Lower lobe of right lung (tissue), 2 donors: ENCODE results near the gene GARRE1. TPM values are rescaled to one million over a fixed set of nuclear protein-coding genes. Genes with fewer than 3 reads are reported as not detected.

Experiments
- ATAC-seq, 2 donors: fragments of 200-7000 bp; cut with Tn5 transposase; one replicate each; pipeline ENCODE4 v1.9.1; 2020 to 2022; ENCODE audit warnings: mild to moderate bottlenecking in 2 of 2, moderate library complexity in 2 of 2
- DNase-seq: peaks from one replicate; pipeline ENCODE4 v3.0.0-alpha.2; 2020
- H3K27ac ChIP-seq: fragments of 200-600 bp; one replicate; pipeline ENCODE4 v1.8.0; 2022
- H3K27me3 ChIP-seq: fragments of 200-600 bp; one replicate; pipeline ENCODE4 v1.8.0; 2022; ENCODE audit warnings: low read depth
- H3K36me3 ChIP-seq: fragments of 200-600 bp; one replicate; pipeline ENCODE4 v1.8.0; 2022; ENCODE audit warnings: mild to moderate bottlenecking
- H3K4me1 ChIP-seq: fragments of 200-600 bp; one replicate; pipeline ENCODE4 v1.8.0; 2022
- H3K4me3 ChIP-seq: fragments of 200-600 bp; one replicate; pipeline ENCODE4 v1.8.0; 2022; ENCODE audit warnings: mild to moderate bottlenecking
- H3K9me3 ChIP-seq: fragments of 200-600 bp; one replicate; pipeline ENCODE4 v1.8.0; 2022
- CTCF ChIP-seq: fragments of 200-600 bp; IDR thresholded peaks from one replicate; pipeline ENCODE4 v1.8.0; 2022; ENCODE audit warnings: antibody characterized with exemption, mild to moderate bottlenecking
- intact Hi-C: fragments of 100-400 bp; cut with DNase I; formaldehyde crosslinking; loops from one replicate; pipeline ENCODE4 v1.11.0; 2022
- total RNA-seq: library from RNA; stranded (reverse); fragmentation: NEBNext Ultra II Directional; extraction: Animal tissue kit (Norgen Biotek cat#: 25700); gene quantifications from one replicate; pipeline ENCODE4 v1.2.1, GENCODE V29; 2021
- donor health status: DM: no; HTN: yes; CAD: no; lungs with severe emphysema.

GARRE1 gene
- total RNA-seq, 1 donor from 2014 or later = 31.2 TPM

GRCh38 chr19:34291235-34291634 lies 36.9 kb downstream of the GARRE1 start:
- no peaks in the 10 kb centered on the region for H3K27me3 ChIP-seq
- ATAC-seq = no peak
- intact Hi-C loops = no loop called here
- H3K9me3 ChIP-seq = no peaks in the 10 kb centered on the region
- H3K4me3 ChIP-seq = no peak overlapping the region
- no peaks in the 10 kb centered on the region for H3K36me3 ChIP-seq
- DNase-seq = no peak
- peaks cover 6% of the 10 kb centered on the region for H3K4me1 ChIP-seq
- H3K27ac ChIP-seq = no peak overlapping the region
- TF ChIP-seq CTCF = no peak

- Histone ChIP-seq H3K4me3 (no peak overlapping the region), H3K27me3 (no peaks in the 10 kb centered on the region), H3K4me1 (no peaks in the 10 kb centered on the region), H3K9me3 (no peaks in the 10 kb centered on the region), H3K36me3 (peaks cover 14% of the 10 kb centered on the region), H3K27ac (no peak overlapping the region)
- intact Hi-C loops = no loop called here
- DNase-seq = no peak
- no peak for ATAC-seq
- TF ChIP-seq CTCF = no peak
Measured at GRCh38 chr19:34295103-34295502, 40.7 kb downstream of the GARRE1 start.

GRCh38 chr19:34298891-34299520 lies 44.7 kb downstream of the GARRE1 start:
- H3K4me1 ChIP-seq = no peaks in the 10 kb centered on the region
- ATAC-seq (no peak), DNase-seq (no peak)
- intact Hi-C loops = no loop called here
- no peaks in the 10 kb centered on the region for H3K9me3 ChIP-seq
- H3K27me3 ChIP-seq = no peaks in the 10 kb centered on the region
- peaks cover 50% of the 10 kb centered on the region for H3K36me3 ChIP-seq
- no peak for TF ChIP-seq CTCF
- no peak overlapping the region for H3K27ac ChIP-seq
- H3K4me3 ChIP-seq = no peak overlapping the region

GRCh38 chr19:34299576-34299975 lies 45.2 kb downstream of the GARRE1 start:
- Histone ChIP-seq H3K4me1 (no peaks in the 10 kb centered on the region), H3K27ac (no peak overlapping the region), H3K4me3 (no peak overlapping the region), H3K36me3 (peaks cover 52% of the 10 kb centered on the region), H3K27me3 (no peaks in the 10 kb centered on the region), H3K9me3 (no peaks in the 10 kb centered on the region)
- ATAC-seq (no peak), DNase-seq (no peak)
- no peak for TF ChIP-seq CTCF
- intact Hi-C loops = no loop called here

GRCh38 chr19:34300380-34300779 lies 46.0 kb downstream of the GARRE1 start:
- Histone ChIP-seq H3K27me3 (no peaks in the 10 kb centered on the region), H3K4me3 (no peak overlapping the region), H3K36me3 (peaks cover 60% of the 10 kb centered on the region), H3K27ac (no peak overlapping the region), H3K4me1 (peaks cover under 1% of the 10 kb centered on the region), H3K9me3 (no peaks in the 10 kb centered on the region)
- intact Hi-C loops = no loop called here
- ATAC-seq (peak in 1 of 2 donors; percentile 23), DNase-seq (no peak)
- TF ChIP-seq CTCF = no peak
